Measurements from ENCODE around the gene BPIFB1. TPM values are rescaled to one million over a fixed set of nuclear protein-coding genes. Genes with fewer than 3 reads are reported as not detected.

The BPIFB1 gene, protein sequence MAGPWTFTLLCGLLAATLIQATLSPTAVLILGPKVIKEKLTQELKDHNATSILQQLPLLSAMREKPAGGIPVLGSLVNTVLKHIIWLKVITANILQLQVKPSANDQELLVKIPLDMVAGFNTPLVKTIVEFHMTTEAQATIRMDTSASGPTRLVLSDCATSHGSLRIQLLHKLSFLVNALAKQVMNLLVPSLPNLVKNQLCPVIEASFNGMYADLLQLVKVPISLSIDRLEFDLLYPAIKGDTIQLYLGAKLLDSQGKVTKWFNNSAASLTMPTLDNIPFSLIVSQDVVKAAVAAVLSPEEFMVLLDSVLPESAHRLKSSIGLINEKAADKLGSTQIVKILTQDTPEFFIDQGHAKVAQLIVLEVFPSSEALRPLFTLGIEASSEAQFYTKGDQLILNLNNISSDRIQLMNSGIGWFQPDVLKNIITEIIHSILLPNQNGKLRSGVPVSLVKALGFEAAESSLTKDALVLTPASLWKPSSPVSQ
- total RNA-seq (ENCODE audit: unreplicated experiment) = not detected
- long read RNA-seq = 0 reads

- peaks cover 6% of the 10 kb centered on the region for H3K27me3 Mint-ChIP-seq (ENCODE audit: unreplicated experiment)
- H3K4me3 Mint-ChIP-seq (ENCODE audit: unreplicated experiment) = no peak within 1 kb of the TSS
- H3K9me3 Mint-ChIP-seq (ENCODE audit: unreplicated experiment) = peaks cover 3% of the 10 kb centered on the region
- peaks cover 7% of the 10 kb centered on the region for H3K4me1 Mint-ChIP-seq (ENCODE audit: low read depth, unreplicated experiment)
- H3K27ac Mint-ChIP-seq (ENCODE audit: unreplicated experiment) = no peak within 1 kb of the TSS
- no peaks in the 10 kb centered on the region for H3K36me3 Mint-ChIP-seq (ENCODE audit: unreplicated experiment)
- no peak for DNase-seq
- no peak for TF ChIP-seq CTCF (IDR thresholded peaks at IDR 0.05; ENCODE audit: partially characterized antibody, unreplicated experiment)
These were observed at the start of gene BPIFB1 for GRCh38 chr20:33282991-33283555. Gene BPIFB1, plus strand, starts transcription at chr20:33283214. Its CDS starts 2,860 bp downstream, at chr20:33286074.

DNA sequence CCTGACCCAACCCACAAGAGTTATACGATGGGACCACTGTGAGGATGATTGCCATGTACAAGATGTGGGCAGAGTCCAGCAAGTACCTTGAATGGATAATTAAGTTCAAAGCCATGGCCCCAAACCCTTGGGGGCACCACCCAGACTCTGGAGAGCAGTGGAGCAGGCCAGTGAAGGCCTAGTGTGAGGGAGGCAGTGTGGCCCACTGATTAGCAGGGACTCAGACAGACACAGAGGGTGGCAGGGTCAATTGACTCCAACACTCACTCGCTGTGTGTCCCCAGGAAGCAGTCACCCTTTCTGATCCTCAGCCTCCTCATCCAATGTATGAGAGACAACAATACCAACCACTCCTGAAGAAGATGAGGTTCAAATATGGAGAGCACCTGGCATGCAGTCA lies 49.0 kb upstream of the BPIFB1 start:
- Mint-ChIP-seq H3K4me1 (ENCODE audit: low read depth, unreplicated experiment) (peaks cover 7% of the 10 kb centered on the region), H3K27me3 (ENCODE audit: unreplicated experiment) (peaks cover 5% of the 10 kb centered on the region), H3K36me3 (ENCODE audit: unreplicated experiment) (peaks cover 1% of the 10 kb centered on the region), H3K27ac (ENCODE audit: unreplicated experiment) (no peak overlapping the region), H3K4me3 (ENCODE audit: unreplicated experiment) (no peak overlapping the region), H3K9me3 (ENCODE audit: unreplicated experiment) (peaks cover 2% of the 10 kb centered on the region)
- TF ChIP-seq CTCF (IDR thresholded peaks at IDR 0.05; ENCODE audit: partially characterized antibody, unreplicated experiment) = no peak
- DNase-seq = no peak

GRCh38 chr20:33235696-33236095 lies 47.3 kb upstream of the BPIFB1 start, which contains the start of gene BPIFA1:
Gene BPIFA1, plus strand, starts transcription at chr20:33235996. Its CDS starts 1,716 bp downstream, at chr20:33237712.
- Mint-ChIP-seq H3K27ac (ENCODE audit: unreplicated experiment) (no peak within 1 kb of the TSS), H3K4me3 (ENCODE audit: unreplicated experiment) (no peak within 1 kb of the TSS), H3K36me3 (ENCODE audit: unreplicated experiment) (peaks cover 4% of the 10 kb centered on the region), H3K27me3 (ENCODE audit: unreplicated experiment) (peaks cover 10% of the 10 kb centered on the region), H3K4me1 (ENCODE audit: low read depth, unreplicated experiment) (peaks cover 7% of the 10 kb centered on the region), H3K9me3 (ENCODE audit: unreplicated experiment) (peaks cover 2% of the 10 kb centered on the region)
- no peak for TF ChIP-seq CTCF (IDR thresholded peaks at IDR 0.05; ENCODE audit: partially characterized antibody, unreplicated experiment)
- no peak for DNase-seq

DNA sequence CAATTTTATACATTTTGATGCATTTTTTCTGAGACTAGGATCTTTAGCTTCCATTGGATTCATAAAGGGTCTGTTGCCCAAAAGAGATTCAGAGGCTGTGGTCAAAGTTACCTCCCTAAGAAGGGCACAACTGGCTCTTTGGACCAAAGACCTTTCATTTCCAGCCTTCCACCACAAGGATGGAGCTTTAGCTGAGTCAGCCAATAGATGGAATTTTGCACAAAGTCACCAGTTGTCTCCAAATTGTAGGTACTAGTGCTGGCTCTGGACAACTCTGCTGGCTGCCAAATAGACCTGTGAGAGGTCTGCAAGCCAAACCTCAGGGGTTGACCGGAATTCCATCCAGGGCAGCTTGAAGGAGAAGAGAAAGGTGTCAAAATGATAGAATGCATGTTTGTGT lies 46.7 kb upstream of the BPIFB1 start:
- H3K27me3 Mint-ChIP-seq (ENCODE audit: unreplicated experiment) = peaks cover 10% of the 10 kb centered on the region
- no peak overlapping the region for H3K4me3 Mint-ChIP-seq (ENCODE audit: unreplicated experiment)
- TF ChIP-seq CTCF (IDR thresholded peaks at IDR 0.05; ENCODE audit: partially characterized antibody, unreplicated experiment) = no peak
- DNase-seq = no peak
- H3K4me1 Mint-ChIP-seq (ENCODE audit: low read depth, unreplicated experiment) = peaks cover 7% of the 10 kb centered on the region
- no peak overlapping the region for H3K27ac Mint-ChIP-seq (ENCODE audit: unreplicated experiment)
- H3K36me3 Mint-ChIP-seq (ENCODE audit: unreplicated experiment) = peaks cover 4% of the 10 kb centered on the region
- peaks cover 2% of the 10 kb centered on the region for H3K9me3 Mint-ChIP-seq (ENCODE audit: unreplicated experiment)

DNA sequence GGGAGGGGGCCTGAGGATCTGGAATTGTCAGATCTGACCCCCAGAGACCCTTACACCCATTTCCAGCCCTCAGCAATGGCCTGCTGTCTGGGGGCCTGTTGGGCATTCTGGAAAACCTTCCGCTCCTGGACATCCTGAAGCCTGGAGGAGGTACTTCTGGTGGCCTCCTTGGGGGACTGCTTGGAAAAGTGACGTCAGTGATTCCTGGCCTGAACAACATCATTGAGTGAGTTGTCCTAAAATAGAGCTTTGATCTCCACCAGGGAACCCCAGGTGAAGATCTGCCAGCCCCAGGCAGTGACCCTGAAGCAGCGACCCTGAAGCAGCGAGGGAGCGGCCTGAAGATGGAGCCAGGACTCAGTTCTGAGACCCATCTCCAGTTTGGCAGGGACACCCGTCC lies 45.0 kb upstream of the BPIFB1 start:
- peaks cover 11% of the 10 kb centered on the region for H3K27me3 Mint-ChIP-seq (ENCODE audit: unreplicated experiment)
- peaks cover 10% of the 10 kb centered on the region for H3K4me1 Mint-ChIP-seq (ENCODE audit: low read depth, unreplicated experiment)
- peaks cover 6% of the 10 kb centered on the region for H3K9me3 Mint-ChIP-seq (ENCODE audit: unreplicated experiment)
- TF ChIP-seq CTCF (IDR thresholded peaks at IDR 0.05; ENCODE audit: partially characterized antibody, unreplicated experiment) = no peak
- H3K36me3 Mint-ChIP-seq (ENCODE audit: unreplicated experiment) = peaks cover 4% of the 10 kb centered on the region
- no peak overlapping the region for H3K4me3 Mint-ChIP-seq (ENCODE audit: unreplicated experiment)
- no peak overlapping the region for H3K27ac Mint-ChIP-seq (ENCODE audit: unreplicated experiment)
- no peak for DNase-seq

All from glutamatergic neuron (in vitro differentiated cells).